GM18508 (cell line): ENCODE results near the gene GNPDA1.

ENCODE experiments used
- ATAC-seq: cut with Tn5 transposase; IDR thresholded peaks from one replicate; pipeline ENCODE4 v1.9.1; 2021; ENCODE audit warnings: moderate number of reproducible peaks; ENCODE audit not compliant: insufficient read depth, unreplicated experiment

The GNPDA1 gene

GRCh38 chr5:141997358-141997960, 15.4 kb downstream of the GNPDA1 start:
- no peak for ATAC-seq

- ATAC-seq, result no peak
Observed at GRCh38 chr5:141995656-141996055, 17.2 kb downstream of the GNPDA1 start.

- no peak for ATAC-seq
Observed at GRCh38 chr5:141994511-141995136, 18.2 kb downstream of the GNPDA1 start.

- no peak for ATAC-seq
Observed at GRCh38 chr5:141992349-141992963, 20.4 kb downstream of the GNPDA1 start.

- no peak for ATAC-seq
Observed at GRCh38 chr5:141989720-141990119, 23.1 kb downstream of the GNPDA1 start.

GRCh38 chr5:141986072-141986471, 26.8 kb downstream of the GNPDA1 start:
- ATAC-seq, result no peak

GRCh38 chr5:141982626-141983025, 30.2 kb downstream of the GNPDA1 start:
- no peak for ATAC-seq

- no peak for ATAC-seq
Observed at GRCh38 chr5:141978389-141978788, 34.4 kb downstream of the GNPDA1 start.

- ATAC-seq, result no peak
Observed at GRCh38 chr5:141976176-141976575, 36.7 kb downstream of the GNPDA1 start.

GRCh38 chr5:141973871-141974595, 38.8 kb downstream of the GNPDA1 start:
- no peak for ATAC-seq

- ATAC-seq, result peak; percentile 61
Observed at GRCh38 chr5:141969783-141970771, 42.8 kb downstream of the GNPDA1 start.

- peak; percentile 75 for ATAC-seq
Observed at GRCh38 chr5:141968914-141969608, 43.8 kb downstream of the GNPDA1 start, which contains the start of gene RNF14. Gene RNF14, plus strand, starts transcription at chr5:141969105. Its CDS starts 4,484 bp downstream, at chr5:141973589.

GRCh38 chr5:141966963-141967333, 45.9 kb downstream of the GNPDA1 start:
- ATAC-seq, result no peak

- no peak for ATAC-seq
Observed at GRCh38 chr5:141966275-141966962, 46.4 kb downstream of the GNPDA1 start.

- no peak for ATAC-seq
Observed at GRCh38 chr5:141965071-141965470, 47.8 kb downstream of the GNPDA1 start.

- ATAC-seq, result no peak
Observed at GRCh38 chr5:141963701-141964100, 49.1 kb downstream of the GNPDA1 start.

- no peak for ATAC-seq
Observed at GRCh38 chr5:141961466-141961865, 51.4 kb downstream of the GNPDA1 start.

- peak; percentile 69 for ATAC-seq
Observed at GRCh38 chr5:141960449-141961323, 52.1 kb downstream of the GNPDA1 start.
